HepG2 (cell line): Measurements from ENCODE around the gene PRCD. TPM values are rescaled to one million over a fixed set of nuclear protein-coding genes. Genes with fewer than 3 reads are reported as not detected.

Experiments used
- ADNP ChIP-seq: sonication (generic); formaldehyde crosslinking; IDR thresholded peaks from 2 replicates; pipeline ENCODE4 v1.4.0; 2020; ENCODE audit warnings: missing genetic modification reagents
- AHR ChIP-seq: IDR thresholded peaks from 2 replicates; pipeline ENCODE4 v1.6.1; 2018; ENCODE audit warnings: missing genetic modification reagents, missing compliant biosample characterization
- CAMTA2 ChIP-seq: sonication (generic); formaldehyde crosslinking; IDR thresholded peaks from 2 replicates; pipeline ENCODE4 v1.4.0; 2020; ENCODE audit warnings: mild to moderate bottlenecking, missing genetic modification reagents, borderline replicate concordance
- CBX1 ChIP-seq: IDR thresholded peaks from one replicate; pipeline ENCODE4 v1.6.1; 2016; ENCODE audit warnings: antibody characterized with exemption, low read depth
- CEBPB ChIP-seq: IDR thresholded peaks from 2 replicates; pipeline ENCODE4 v1.6.1; 2011; ENCODE audit warnings: low read depth, low read length, improper control_type of control experiment, borderline replicate concordance
- CHCHD3 ChIP-seq: sonication (generic); formaldehyde crosslinking; IDR thresholded peaks from 2 replicates; pipeline ENCODE4 v1.8.0; 2022; ENCODE audit warnings: mild to moderate bottlenecking, missing genetic modification reagents, moderate library complexity
- EED ChIP-seq: sonication (generic); formaldehyde crosslinking; IDR thresholded peaks from 2 replicates; pipeline ENCODE4 v1.5.0; 2020; ENCODE audit warnings: mild to moderate bottlenecking, missing genetic modification reagents
- IKZF4 ChIP-seq: sonication (generic); formaldehyde crosslinking; IDR thresholded peaks from 2 replicates; pipeline ENCODE4 v1.5.1; 2020; ENCODE audit warnings: borderline replicate concordance, mild to moderate bottlenecking, low read depth, missing genetic modification reagents; ENCODE audit errors: not compliant biosample characterization
- JUND ChIP-seq: sonication (generic); formaldehyde crosslinking; IDR thresholded peaks from 2 replicates; pipeline ENCODE4 v1.8.0; 2022; ENCODE audit warnings: mild to moderate bottlenecking, missing genetic modification reagents
- NFKB2 ChIP-seq: sonication (generic); formaldehyde crosslinking; IDR thresholded peaks from 2 replicates; pipeline ENCODE4 v1.4.0; 2020; ENCODE audit warnings: missing genetic modification reagents, borderline replicate concordance
- POLR2AphosphoS2 ChIP-seq: IDR thresholded peaks from 2 replicates; pipeline ENCODE4 v1.6.1; 2011; ENCODE audit warnings: low read depth, low read length, improper control_type of control experiment
- RAD51 ChIP-seq: fragments of 450-650 bp; IDR thresholded peaks from 2 replicates; pipeline ENCODE4 v1.6.1; 2016; ENCODE audit warnings: borderline replicate concordance
- RNF2 ChIP-seq: fragments of 450-650 bp; conservative IDR thresholded peaks from 2 replicates; pipeline ENCODE4 v1.6.1; 2016; ENCODE audit warnings: low read depth
- SMYD3 ChIP-seq: sonication (generic); formaldehyde crosslinking; IDR thresholded peaks from 2 replicates; pipeline ENCODE4 v1.8.1; 2023; ENCODE audit warnings: mild to moderate bottlenecking, missing genetic modification reagents
- THAP8 ChIP-seq: sonication (generic); formaldehyde crosslinking; IDR thresholded peaks from 2 replicates; pipeline ENCODE4 v1.5.1; 2020; ENCODE audit warnings: missing genetic modification reagents, mild to moderate bottlenecking, borderline replicate concordance
- TOE1 ChIP-seq: sonication (generic); formaldehyde crosslinking; IDR thresholded peaks from 2 replicates; pipeline ENCODE4 v1.4.0; 2020; ENCODE audit warnings: mild to moderate bottlenecking, missing genetic modification reagents
- U2AF1 ChIP-seq: fragments of 200-400 bp; formaldehyde crosslinking; optimal IDR thresholded peaks from 2 replicates; pipeline ENCODE3; 2017; ENCODE audit warnings: mild to moderate bottlenecking, low read depth, low read length
- ZBTB1 ChIP-seq: sonication (generic); formaldehyde crosslinking; IDR thresholded peaks from 2 replicates; pipeline ENCODE4 v1.4.0; 2020; ENCODE audit warnings: missing genetic modification reagents, borderline replicate concordance
- ZC3H4 ChIP-seq: sonication (generic); formaldehyde crosslinking; IDR thresholded peaks from 2 replicates; pipeline ENCODE4 v1.4.0; 2020; ENCODE audit warnings: missing genetic modification reagents, borderline replicate concordance
- ZNF235 ChIP-seq: sonication (generic); formaldehyde crosslinking; IDR thresholded peaks from 2 replicates; pipeline ENCODE4 v1.8.1; 2023; ENCODE audit warnings: mild to moderate bottlenecking, missing genetic modification reagents, borderline replicate concordance
- ZNF414 ChIP-seq: sonication (generic); formaldehyde crosslinking; IDR thresholded peaks from 2 replicates; pipeline ENCODE4 v1.5.0; 2020; ENCODE audit warnings: missing genetic modification reagents
- ZNF609 ChIP-seq: sonication (generic); formaldehyde crosslinking; IDR thresholded peaks from 2 replicates; pipeline ENCODE4 v1.4.0; 2020; ENCODE audit warnings: mild to moderate bottlenecking, missing genetic modification reagents, borderline replicate concordance
- ZNF782 ChIP-seq: sonication (generic); formaldehyde crosslinking; IDR thresholded peaks from 2 replicates; pipeline ENCODE4 v1.4.0; 2020; ENCODE audit warnings: missing genetic modification reagents, mild to moderate bottlenecking, borderline replicate concordance
- polyA plus RNA-seq, 8 experiments: library from polyadenylated mRNA; depleted of rRNA in 3 of 8; stranded (reverse) in 7 of 8; unstranded in 1 of 8; fragments of >200 nt; fragmentation: Illumina TruSeq in 4 of 8; extraction: Trizol in 4 of 8; gene quantifications; 2 replicates each; pipeline versions ENCODE4 v1.2.1 to v1.2.3, GENCODE V29; 2011 to 2016; ENCODE audit warnings: low read depth in 4 of 8, missing spikeins in 1 of 8, mixed read lengths in 1 of 8; ENCODE audit not compliant: insufficient read depth in 1 of 8
- total RNA-seq, 5 experiments: library from RNA; depleted of rRNA; stranded (reverse); fragments of >200 nt; fragmentation: Illumina TruSeq; extraction: Trizol; gene quantifications; 2 replicates each; pipeline ENCODE4 v1.2.3, GENCODE V29; 2016; ENCODE audit warnings: low read depth in 1 of 5

The PRCD gene
- total and polyA plus RNA-seq, 2 of the 13 experiments (the other 11 are each of a cell fraction or from before 2014, with no cell fraction given): 0.51 TPM; not detected in 1

GRCh38 chr17:76532072-76532651 is 7.7 kb upstream of the PRCD start (continued):
- no peak for TF ChIP-seq THAP8 (CRISPR knock-in tag)
- no peak for TF ChIP-seq ZNF235 (CRISPR knock-in tag)
- no peak for TF ChIP-seq ZNF609 (CRISPR knock-in tag)
- peak; percentile 36; the same call in 1 of the 2 replicates for TF ChIP-seq ZNF414 (CRISPR knock-in tag)
- TF ChIP-seq IKZF4 (CRISPR knock-in tag): no peak
- no peak for TF ChIP-seq U2AF1
- no peak for TF ChIP-seq EED (CRISPR knock-in tag)
- TF ChIP-seq POLR2AphosphoS2: no peak; the same call in 1 of the 2 replicates
- no peak for TF ChIP-seq CBX1
- no peak for TF ChIP-seq NFKB2 (CRISPR knock-in tag)
- TF ChIP-seq AHR: peak; percentile 45; the same call in 1 of the 2 replicates
- no peak for TF ChIP-seq JUND (CRISPR knock-in tag)
- TF ChIP-seq CAMTA2 (CRISPR knock-in tag): no peak
- no peak for TF ChIP-seq SMYD3 (CRISPR knock-in tag)
- peak; percentile 10; the same call in 1 of the 2 replicates for TF ChIP-seq CEBPB
- no peak for TF ChIP-seq ZC3H4 (CRISPR knock-in tag)
- TF ChIP-seq ZBTB1 (CRISPR knock-in tag): no peak
- no peak for TF ChIP-seq TOE1
- peak; percentile 74 for TF ChIP-seq ADNP (CRISPR knock-in tag)
- TF ChIP-seq RNF2: no peak
- TF ChIP-seq ZNF782 (CRISPR knock-in tag): no peak
- no peak for TF ChIP-seq RAD51
- TF ChIP-seq CHCHD3: no peak; the same call in 1 of the 2 replicates
